GM12865 (cell line): ENCODE data around the gene RAPGEF1.
"Not testable (repeated sequence)": the region's sequence is repeated elsewhere in the genome, so short reads cannot be mapped to it uniquely, and the experiment has no call there.

Experiments used
- DNase-seq: peaks from one replicate; pipeline ENCODE4 v3.0.0; 2010; ENCODE audit warnings: low read depth
- H3K4me3 ChIP-seq: 2 replicates; pipeline ENCODE4 v1.5.1; 2011; ENCODE audit warnings: mild to moderate bottlenecking, low read depth, low read length, control low read depth
- CTCF ChIP-seq: IDR thresholded peaks from 2 replicates; pipeline ENCODE4 v1.5.1; 2011; ENCODE audit warnings: low read length, control low read depth, low read depth, inconsistent platforms; ENCODE audit not compliant: insufficient read depth; ENCODE audit errors: missing control alignments

Gene RAPGEF1

GRCh38 chr9:131691969-131692611 lies 47.8 kb downstream of the RAPGEF1 start:
- DNase-seq: no peak
- TF ChIP-seq CTCF: no peak
- no peak overlapping the region for H3K4me3 ChIP-seq

- no peak for DNase-seq
- H3K4me3 ChIP-seq: no peak overlapping the region
- TF ChIP-seq CTCF: no peak
Observed at GRCh38 chr9:131690941-131691573, 48.8 kb downstream of the RAPGEF1 start.

GRCh38 chr9:131690462-131690861 lies 49.4 kb downstream of the RAPGEF1 start:
- no peak for TF ChIP-seq CTCF
- DNase-seq: no peak
- no peak overlapping the region for H3K4me3 ChIP-seq

GRCh38 chr9:131688377-131688776 lies 51.5 kb downstream of the RAPGEF1 start:
- DNase-seq: no peak
- TF ChIP-seq CTCF: no peak
- no peak overlapping the region for H3K4me3 ChIP-seq

GRCh38 chr9:131685753-131686706 lies 53.8 kb downstream of the RAPGEF1 start:
- H3K4me3 ChIP-seq: no peak overlapping the region
- TF ChIP-seq CTCF: no peak
- DNase-seq: no peak

GRCh38 chr9:131683094-131683493 lies 56.8 kb downstream of the RAPGEF1 start:
- not testable (repeated sequence) for H3K4me3 ChIP-seq, DNase-seq

GRCh38 chr9:131682261-131682660 lies 57.6 kb downstream of the RAPGEF1 start:
- no peak overlapping the region for H3K4me3 ChIP-seq
- no peak for DNase-seq
- no peak for TF ChIP-seq CTCF

GRCh38 chr9:131681826-131682225 lies 58.0 kb downstream of the RAPGEF1 start:
- H3K4me3 ChIP-seq, DNase-seq: not testable (repeated sequence)

GRCh38 chr9:131681108-131681507 lies 58.8 kb downstream of the RAPGEF1 start:
- not testable (repeated sequence) for H3K4me3 ChIP-seq, DNase-seq
